ENCODE measurements around the gene NRG4. TPM values are rescaled to one million over a fixed set of nuclear protein-coding genes. Genes with fewer than 3 reads are reported as not detected.

The NRG4 gene
- total RNA-seq, 1 donor from 2014 or later = 0.93 TPM

DNA sequence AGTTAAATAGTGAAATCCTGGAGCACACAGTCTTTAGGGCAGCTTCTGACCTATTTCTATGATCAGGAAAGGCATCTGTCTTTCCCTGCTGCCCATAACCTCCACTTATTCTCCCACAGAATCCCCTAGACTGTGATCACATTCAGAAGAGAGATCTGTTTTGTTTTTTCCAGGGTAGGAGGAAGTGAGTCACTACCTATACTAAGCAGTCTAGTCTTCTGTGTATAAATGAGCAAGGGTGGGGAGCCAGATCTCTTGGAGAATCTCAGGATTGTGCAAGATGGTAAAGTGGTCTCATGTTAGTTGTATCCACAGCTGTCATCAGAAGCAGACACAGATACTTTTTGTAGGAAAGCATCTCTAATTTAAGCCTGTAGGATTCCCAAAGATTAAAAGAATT lies 120.3 kb downstream of the NRG4 start:
- Mint-ChIP-seq H3K9me3 (no peaks in the 10 kb centered on the region), H3K4me1 (no peaks in the 10 kb centered on the region), H3K36me3 (ENCODE audit: low read depth) (peaks cover 41% of the 10 kb centered on the region), H3K27me3 (no peaks in the 10 kb centered on the region), H3K4me3 (no peak overlapping the region), H3K27ac (no peak overlapping the region)
- POLR2A ChIA-PET = no interaction called here
- TF ChIP-seq, protein P1, sequence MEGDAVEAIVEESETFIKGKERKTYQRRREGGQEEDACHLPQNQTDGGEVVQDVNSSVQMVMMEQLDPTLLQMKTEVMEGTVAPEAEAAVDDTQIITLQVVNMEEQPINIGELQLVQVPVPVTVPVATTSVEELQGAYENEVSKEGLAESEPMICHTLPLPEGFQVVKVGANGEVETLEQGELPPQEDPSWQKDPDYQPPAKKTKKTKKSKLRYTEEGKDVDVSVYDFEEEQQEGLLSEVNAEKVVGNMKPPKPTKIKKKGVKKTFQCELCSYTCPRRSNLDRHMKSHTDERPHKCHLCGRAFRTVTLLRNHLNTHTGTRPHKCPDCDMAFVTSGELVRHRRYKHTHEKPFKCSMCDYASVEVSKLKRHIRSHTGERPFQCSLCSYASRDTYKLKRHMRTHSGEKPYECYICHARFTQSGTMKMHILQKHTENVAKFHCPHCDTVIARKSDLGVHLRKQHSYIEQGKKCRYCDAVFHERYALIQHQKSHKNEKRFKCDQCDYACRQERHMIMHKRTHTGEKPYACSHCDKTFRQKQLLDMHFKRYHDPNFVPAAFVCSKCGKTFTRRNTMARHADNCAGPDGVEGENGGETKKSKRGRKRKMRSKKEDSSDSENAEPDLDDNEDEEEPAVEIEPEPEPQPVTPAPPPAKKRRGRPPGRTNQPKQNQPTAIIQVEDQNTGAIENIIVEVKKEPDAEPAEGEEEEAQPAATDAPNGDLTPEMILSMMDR (IDR thresholded peaks at IDR 0.05) = no peak
- CTCF ChIA-PET = no interaction called here
- no peak for DNase-seq
- intact Hi-C loops (cut with micrococcal nuclease) = no loop called here
- ATAC-seq (ENCODE audit: low read depth) = no peak

Other genes with a start within 250 kb of the NRG4 start
- gene UBE2Q2, start 169.0 kb downstream of the NRG4 start, total RNA-seq = 16.9 and 23.2 TPM in 2 replicates
- 19.6 and 24.4 TPM in 2 replicates for gene FBXO22, start 108.5 kb downstream of the NRG4 start, total RNA-seq
- 0.16 TPM in 1 of 2 replicates, not detected in the other for gene TMEM266, start 47.6 kb upstream of the NRG4 start, total RNA-seq

All from activated B cell treated with CpG ODN at 0.5 μM for 24 hours (primary cell).